GM23248 (cell line): ENCODE measurements around the gene GNAI2. TPM values are rescaled to one million over a fixed set of nuclear protein-coding genes. Genes with fewer than 3 reads are reported as not detected.

Source experiments
- DNase-seq: peaks from one replicate; pipeline ENCODE4 v3.0.0-alpha.2; 2015
- H2AFZ ChIP-seq: fragments of 200-600 bp; sonication (generic); 2 replicates; pipeline ENCODE4 v1.6.1; 2016; ENCODE audit warnings: antibody characterized with exemption
- H3F3A ChIP-seq: fragments of 200-600 bp; sonication (generic); 2 replicates; pipeline ENCODE4 v1.6.1; 2016; ENCODE audit warnings: mild to moderate bottlenecking, antibody characterized with exemption, mixed run types; ENCODE audit not compliant: insufficient read depth
- H3K27ac ChIP-seq: fragments of 200-600 bp; sonication (generic); 2 replicates; pipeline ENCODE4 v1.5.1; 2016; ENCODE audit warnings: mild to moderate bottlenecking
- H3K27me3 ChIP-seq: fragments of 200-600 bp; sonication (generic); replicated peaks from 2 replicates; pipeline ENCODE4 v1.6.1; 2016; ENCODE audit warnings: mild to moderate bottlenecking; ENCODE audit not compliant: insufficient read depth
- H3K36me3 ChIP-seq: fragments of 200-600 bp; sonication (generic); 2 replicates; pipeline ENCODE4 v1.6.1; 2016; ENCODE audit warnings: low read depth, mild to moderate bottlenecking
- H3K4me1 ChIP-seq: fragments of 200-600 bp; sonication (generic); 2 replicates; pipeline ENCODE4 v1.6.1; 2016; ENCODE audit warnings: mild to moderate bottlenecking; ENCODE audit not compliant: insufficient read depth
- H3K4me2 ChIP-seq: fragments of 200-600 bp; sonication (generic); one replicate; pipeline ENCODE4 v1.6.1; 2016; ENCODE audit warnings: mild to moderate bottlenecking; ENCODE audit not compliant: unreplicated experiment
- H3K4me3 ChIP-seq: fragments of 200-600 bp; sonication (generic); 2 replicates; pipeline ENCODE4 v1.5.1; 2016; ENCODE audit warnings: mild to moderate bottlenecking
- H3K79me2 ChIP-seq: fragments of 200-600 bp; sonication (generic); 2 replicates; pipeline ENCODE4 v1.6.1; 2016; ENCODE audit warnings: mild to moderate bottlenecking; ENCODE audit not compliant: insufficient read depth
- H3K9ac ChIP-seq: fragments of 200-600 bp; sonication (generic); 2 replicates; pipeline ENCODE4 v1.6.1; 2016; ENCODE audit warnings: mild to moderate bottlenecking
- H3K9me2 ChIP-seq: fragments of 200-600 bp; sonication (generic); 2 replicates; pipeline ENCODE4 v1.6.1; 2016; ENCODE audit warnings: mixed run types, mild to moderate bottlenecking, moderate library complexity; ENCODE audit not compliant: insufficient read depth
- H3K9me3 ChIP-seq: fragments of 200-600 bp; sonication (generic); one replicate; pipeline ENCODE4 v1.6.1; 2017; ENCODE audit warnings: low read depth
- H4K20me1 ChIP-seq: fragments of 200-600 bp; sonication (generic); 2 replicates; pipeline ENCODE4 v1.6.0; 2016; ENCODE audit not compliant: insufficient read depth
- EZH2 ChIP-seq: fragments of 200-600 bp; sonication (generic); IDR thresholded peaks from 2 replicates; pipeline ENCODE4 v1.6.1; 2018; ENCODE audit warnings: antibody characterized with exemption, mild to moderate bottlenecking; ENCODE audit not compliant: insufficient read depth, poor library complexity, severe bottlenecking
- EZH2phosphoT487 ChIP-seq: fragments of 200-600 bp; sonication (generic); IDR thresholded peaks from 2 replicates; pipeline ENCODE4 v1.6.1; 2018; ENCODE audit warnings: antibody characterized with exemption, moderate library complexity, mild to moderate bottlenecking, low read depth; ENCODE audit not compliant: insufficient read depth
- WGBS, 2 experiments: methylation state at CpG; one replicate each; pipeline ENCODE4 v1.1.6; 2015 to 2017; ENCODE audit warnings: low lambda C conversion rate in 2 of 2, low coverage in 1 of 2; ENCODE audit errors: missing lambda C conversion rate in 2 of 2; 5-methylcytosine and 5-hydroxymethylcytosine counted together
- in situ Hi-C: fragments of 300-500 bp; cut with MboI; formaldehyde crosslinking; loops from 2 replicates; pipeline ENCODE4 v1.15.0; 2020
- polyA plus RNA-seq: library from polyadenylated mRNA; unstranded; fragments of >200 nt; fragmentation: Nextera tagmentation; extraction: Ambion mirVana; gene quantifications from 2 replicates; pipeline ENCODE4 v1.2.1, GENCODE V29; 2016
- total RNA-seq: library from RNA; depleted of rRNA; stranded (reverse); fragments of >200 nt; shearing (Covaris generic); gene quantifications from 2 replicates; pipeline ENCODE4 v1.2.3, GENCODE V29; 2014

The GNAI2 gene
- total and polyA plus RNA-seq, 2 experiments from 2014 or later = 424 to 427 TPM

- no peak for DNase-seq
- 58 to 59% methylated on average over 10 of the region's 10 CpGs for WGBS, 2 experiments
- H3K4me3 ChIP-seq = no peak overlapping the region
These were observed 21.2 kb upstream of the GNAI2 start for GRCh38 chr3:50214824-50215223.

GRCh38 chr3:50215529-50215928 lies 20.5 kb upstream of the GNAI2 start:
- Histone ChIP-seq H3K9me2 (no peaks in the 10 kb centered on the region), H3K36me3 (no peaks in the 10 kb centered on the region), H3K4me1 (peaks cover 7% of the 10 kb centered on the region; the same call in 1 of the 2 replicates), H4K20me1 (no peaks in the 10 kb centered on the region), H3K4me3 (no peak overlapping the region), H2AFZ (no peak overlapping the region), H3K9ac (no peak overlapping the region), H3K79me2 (no peaks in the 10 kb centered on the region), H3K27me3 (no peaks in the 10 kb centered on the region), H3K9me3 (no peaks in the 10 kb centered on the region), H3K4me2 (no peak overlapping the region), H3F3A (no peaks in the 10 kb centered on the region), H3K27ac (no peak overlapping the region)
- in situ Hi-C loops = loop anchor here (25.0 kb wide), 1 partner anchor 322 kb away; no protein-coding TSS in a partner anchor
- 62 to 70% methylated on average over 8 to 9 of the region's 9 CpGs for WGBS, 2 experiments
- TF ChIP-seq EZH2phosphoT487 = no peak
- TF ChIP-seq EZH2 = no peak
- no peak for DNase-seq

More at GRCh38 chr3:50214824-50215223, 21.2 kb upstream of the GNAI2 start:
- H4K20me1 ChIP-seq = no peaks in the 10 kb centered on the region
- H3K9me3 ChIP-seq = no peaks in the 10 kb centered on the region
- H3K27ac ChIP-seq = no peak overlapping the region
- no peak overlapping the region for H2AFZ ChIP-seq
- H3K4me2 ChIP-seq = no peak overlapping the region
- H3F3A ChIP-seq = no peaks in the 10 kb centered on the region
- no peaks in the 10 kb centered on the region for H3K36me3 ChIP-seq
- no peaks in the 10 kb centered on the region for H3K27me3 ChIP-seq
- H3K4me1 ChIP-seq = peaks cover 7% of the 10 kb centered on the region; the same call in 1 of the 2 replicates
- H3K79me2 ChIP-seq = no peaks in the 10 kb centered on the region
- H3K9me2 ChIP-seq = no peaks in the 10 kb centered on the region
- in situ Hi-C loops = loop anchor here (25.0 kb wide), 1 partner anchor 322 kb away; no protein-coding TSS in a partner anchor
- TF ChIP-seq EZH2phosphoT487 (no peak), EZH2 (no peak)
- H3K9ac ChIP-seq = no peak overlapping the region

- in situ Hi-C loops = loop anchor here (25.0 kb wide), 1 partner anchor 320 kb away; no protein-coding TSS in a partner anchor
- 43 to 51% methylated on average over 10 of the region's 10 CpGs for WGBS, 2 experiments
- no peaks in the 10 kb centered on the region for H3K27me3 ChIP-seq
- no peaks in the 10 kb centered on the region for H3K79me2 ChIP-seq
- H3K36me3 ChIP-seq = no peaks in the 10 kb centered on the region
- H3K4me1 ChIP-seq = no peaks in the 10 kb centered on the region
- H3K27ac ChIP-seq = no peak overlapping the region
- no peak for TF ChIP-seq EZH2
- no peak for TF ChIP-seq EZH2phosphoT487
- no peak overlapping the region for H3K9ac ChIP-seq
- H3K4me3 ChIP-seq = no peak overlapping the region
- H3F3A ChIP-seq = no peaks in the 10 kb centered on the region
- no peak overlapping the region for H2AFZ ChIP-seq
- no peaks in the 10 kb centered on the region for H4K20me1 ChIP-seq
- DNase-seq = no peak
- H3K4me2 ChIP-seq = no peak overlapping the region
- no peaks in the 10 kb centered on the region for H3K9me2 ChIP-seq
- no peaks in the 10 kb centered on the region for H3K9me3 ChIP-seq
These were observed 18.3 kb upstream of the GNAI2 start for GRCh38 chr3:50217681-50218080.

- Histone ChIP-seq H3K9me3 (no peaks in the 10 kb centered on the region), H3K79me2 (no peaks in the 10 kb centered on the region), H3K4me2 (no peak overlapping the region), H3K36me3 (no peaks in the 10 kb centered on the region), H3K4me3 (no peak overlapping the region), H4K20me1 (no peaks in the 10 kb centered on the region), H3K9ac (no peak overlapping the region), H2AFZ (no peak overlapping the region), H3K27me3 (no peaks in the 10 kb centered on the region), H3K9me2 (no peaks in the 10 kb centered on the region), H3K4me1 (no peaks in the 10 kb centered on the region), H3F3A (no peaks in the 10 kb centered on the region), H3K27ac (no peak overlapping the region)
- no peak for TF ChIP-seq EZH2
- WGBS, 2 experiments = 87 to 90% methylated on average over 17 of the region's 17 CpGs
- DNase-seq = no peak
- in situ Hi-C loops = loop anchor here (25.0 kb wide), 1 partner anchor 319 kb away; no protein-coding TSS in a partner anchor
These were observed 17.6 kb upstream of the GNAI2 start for GRCh38 chr3:50218448-50218847.
